Kasumi-1 (cell line): ENCODE data around the gene ASCC3.
"Not testable (repeated sequence)": the region's sequence is repeated elsewhere in the genome, so short reads cannot be mapped to it uniquely, and the experiment has no call there.

Experiments
- DNase-seq, 2 experiments: peaks; one replicate each; lab custom pipeline; 2025; lab: John Stamatoyannopoulos, UW

Gene ASCC3

GRCh38 chr6:100662264-100662663, 218.9 kb downstream of the ASCC3 start:
- DNase-seq: no peak

- DNase-seq: no peak
These were observed 222.6 kb downstream of the ASCC3 start for GRCh38 chr6:100658486-100658885.

- DNase-seq: peak; percentile 56 to 71
These were observed 223.3 kb downstream of the ASCC3 start for GRCh38 chr6:100657678-100658330.

- DNase-seq: not testable (repeated sequence)
These were observed 240.0 kb downstream of the ASCC3 start for GRCh38 chr6:100641147-100641546.

- DNase-seq: no peak
These were observed 247.9 kb downstream of the ASCC3 start for GRCh38 chr6:100633096-100633777.

- no peak for DNase-seq
These were observed 250.6 kb downstream of the ASCC3 start for GRCh38 chr6:100630536-100630935.

GRCh38 chr6:100627911-100628758, 253.0 kb downstream of the ASCC3 start:
- DNase-seq: no peak

- no peak for DNase-seq
These were observed 254.4 kb downstream of the ASCC3 start for GRCh38 chr6:100626721-100627120.

- DNase-seq: no peak
These were observed 258.0 kb downstream of the ASCC3 start for GRCh38 chr6:100622907-100623692.

GRCh38 chr6:100620085-100620840, 260.9 kb downstream of the ASCC3 start:
- no peak for DNase-seq

GRCh38 chr6:100618351-100618671, 262.8 kb downstream of the ASCC3 start:
- no peak for DNase-seq

- DNase-seq: peak in 1 of 2 experiments; percentile 7
These were observed 263.3 kb downstream of the ASCC3 start for GRCh38 chr6:100617633-100618350.

GRCh38 chr6:100614933-100615332, 266.2 kb downstream of the ASCC3 start:
- DNase-seq: no peak

GRCh38 chr6:100614386-100614785, 266.7 kb downstream of the ASCC3 start:
- no peak for DNase-seq

GRCh38 chr6:100613656-100614055, 267.5 kb downstream of the ASCC3 start:
- DNase-seq: no peak

GRCh38 chr6:100612094-100612493, 269.0 kb downstream of the ASCC3 start:
- DNase-seq: no peak

GRCh38 chr6:100599088-100599770, 281.9 kb downstream of the ASCC3 start:
- DNase-seq: no peak

- DNase-seq: no peak
These were observed 285.7 kb downstream of the ASCC3 start for GRCh38 chr6:100595456-100595855.

GRCh38 chr6:100593522-100593921, 287.6 kb downstream of the ASCC3 start:
- DNase-seq: no peak

GRCh38 chr6:100592929-100593328, 288.2 kb downstream of the ASCC3 start:
- no peak for DNase-seq
